ENCODE results near the gene ADAMTS17. TPM values are rescaled to one million over a fixed set of nuclear protein-coding genes. Genes with fewer than 3 reads are reported as not detected.

The ADAMTS17 gene
- total RNA-seq, 1 donor from 2014 or later = 1.5 TPM

DNA sequence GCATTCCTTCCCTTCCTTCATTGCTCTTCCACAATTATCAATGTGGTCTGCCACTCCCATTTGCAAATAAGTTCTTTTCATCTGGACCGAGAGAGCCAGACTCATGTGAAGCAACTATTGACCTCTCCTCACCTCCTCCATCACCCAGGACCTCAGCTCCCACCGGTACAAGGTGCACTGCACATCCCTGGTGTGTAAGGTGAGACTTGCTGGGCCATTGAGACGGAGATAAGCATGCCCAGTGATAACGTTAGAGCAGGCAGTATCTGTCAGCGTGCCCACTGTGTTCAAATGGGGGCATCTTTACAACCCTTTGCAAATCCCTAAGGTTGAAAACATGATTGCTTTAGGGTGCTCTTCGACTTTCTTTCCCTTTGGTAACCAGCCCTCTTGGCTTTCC lies 154.8 kb downstream of the ADAMTS17 start:
- Histone ChIP-seq H3K27me3 (no peaks in the 10 kb centered on the region), H3K4me1 (peaks cover 8% of the 10 kb centered on the region), H3K4me2 (no peak overlapping the region), H3F3A (ENCODE audit: low read depth) (no peaks in the 10 kb centered on the region), H3K36me3 (no peaks in the 10 kb centered on the region), H3K4me3 (no peak overlapping the region), H3K79me2 (ENCODE audit: low read depth) (no peaks in the 10 kb centered on the region), H3K9ac (no peak overlapping the region), H3K27ac (no peak overlapping the region), H3K9me3 (ENCODE audit: low read depth) (no peaks in the 10 kb centered on the region), H2AFZ (replicated peaks) (no peak overlapping the region), H4K20me1 (ENCODE audit: low read depth) (no peaks in the 10 kb centered on the region)
- DNase-seq (ENCODE audit: low spot score) = no peak
- no peaks in the 10 kb centered on the region for H3K36me3 Mint-ChIP-seq
- H3K27me3 Mint-ChIP-seq (ENCODE audit: insufficient read depth, low read depth) = peaks cover 4% of the 10 kb centered on the region
- H3K4me1 Mint-ChIP-seq = peaks cover 8% of the 10 kb centered on the region
- no peak overlapping the region for H3K27ac Mint-ChIP-seq
- no peaks in the 10 kb centered on the region for H3K9me3 Mint-ChIP-seq
- TF ChIP-seq EZH2 (IDR thresholded peaks at IDR 0.05) (no peak), EZH2phosphoT487 (IDR thresholded peaks at IDR 0.05) (no peak)
- TF ChIP-seq, protein P1, sequence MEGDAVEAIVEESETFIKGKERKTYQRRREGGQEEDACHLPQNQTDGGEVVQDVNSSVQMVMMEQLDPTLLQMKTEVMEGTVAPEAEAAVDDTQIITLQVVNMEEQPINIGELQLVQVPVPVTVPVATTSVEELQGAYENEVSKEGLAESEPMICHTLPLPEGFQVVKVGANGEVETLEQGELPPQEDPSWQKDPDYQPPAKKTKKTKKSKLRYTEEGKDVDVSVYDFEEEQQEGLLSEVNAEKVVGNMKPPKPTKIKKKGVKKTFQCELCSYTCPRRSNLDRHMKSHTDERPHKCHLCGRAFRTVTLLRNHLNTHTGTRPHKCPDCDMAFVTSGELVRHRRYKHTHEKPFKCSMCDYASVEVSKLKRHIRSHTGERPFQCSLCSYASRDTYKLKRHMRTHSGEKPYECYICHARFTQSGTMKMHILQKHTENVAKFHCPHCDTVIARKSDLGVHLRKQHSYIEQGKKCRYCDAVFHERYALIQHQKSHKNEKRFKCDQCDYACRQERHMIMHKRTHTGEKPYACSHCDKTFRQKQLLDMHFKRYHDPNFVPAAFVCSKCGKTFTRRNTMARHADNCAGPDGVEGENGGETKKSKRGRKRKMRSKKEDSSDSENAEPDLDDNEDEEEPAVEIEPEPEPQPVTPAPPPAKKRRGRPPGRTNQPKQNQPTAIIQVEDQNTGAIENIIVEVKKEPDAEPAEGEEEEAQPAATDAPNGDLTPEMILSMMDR (IDR thresholded peaks at IDR 0.05) = no peak
- no peak overlapping the region for H3K4me3 Mint-ChIP-seq

DNA sequence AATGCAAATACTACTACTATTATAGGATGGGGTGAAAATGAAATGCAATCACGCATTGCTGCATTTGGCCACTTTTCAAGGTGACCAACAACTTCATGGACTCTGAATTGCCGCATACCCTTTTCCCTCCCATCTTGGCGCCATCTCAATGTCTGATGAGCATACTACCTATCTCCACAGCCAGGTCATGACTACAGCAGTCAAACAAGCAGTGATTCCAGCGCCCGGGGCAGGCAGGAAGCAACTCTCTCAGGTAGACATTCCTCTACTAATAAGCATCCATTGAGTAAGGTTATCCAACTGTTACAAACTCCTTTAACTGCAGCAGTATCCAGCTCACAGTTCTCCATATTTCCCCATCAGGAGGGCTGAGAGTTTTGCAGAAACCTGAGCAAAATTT lies 155.4 kb downstream of the ADAMTS17 start:
- Histone ChIP-seq H3K79me2 (ENCODE audit: low read depth) (no peaks in the 10 kb centered on the region), H3K9ac (no peak overlapping the region), H3F3A (ENCODE audit: low read depth) (no peaks in the 10 kb centered on the region), H3K4me1 (peaks cover 5% of the 10 kb centered on the region), H4K20me1 (ENCODE audit: low read depth) (no peaks in the 10 kb centered on the region), H2AFZ (replicated peaks) (no peak overlapping the region), H3K27ac (no peak overlapping the region), H3K4me2 (no peak overlapping the region), H3K9me3 (ENCODE audit: low read depth) (no peaks in the 10 kb centered on the region), H3K27me3 (no peaks in the 10 kb centered on the region), H3K4me3 (no peak overlapping the region), H3K36me3 (no peaks in the 10 kb centered on the region)
- H3K9me3 Mint-ChIP-seq = no peaks in the 10 kb centered on the region
- H3K27me3 Mint-ChIP-seq (ENCODE audit: insufficient read depth, low read depth) = peaks cover 4% of the 10 kb centered on the region
- peaks cover 3% of the 10 kb centered on the region for H3K4me1 Mint-ChIP-seq
- H3K27ac Mint-ChIP-seq = peak overlapping the region; percentile 30
- TF ChIP-seq EZH2 (IDR thresholded peaks at IDR 0.05) (no peak), EZH2phosphoT487 (IDR thresholded peaks at IDR 0.05) (no peak)
- TF ChIP-seq, protein P1 (IDR thresholded peaks at IDR 0.05) = no peak
- H3K4me3 Mint-ChIP-seq = no peak overlapping the region
- H3K36me3 Mint-ChIP-seq = no peaks in the 10 kb centered on the region
- no peak for DNase-seq (ENCODE audit: low spot score)

- no peak for DNase-seq (ENCODE audit: low spot score)
- Histone ChIP-seq H3K27ac (no peak overlapping the region), H3K9me3 (ENCODE audit: low read depth) (no peaks in the 10 kb centered on the region), H3K36me3 (no peaks in the 10 kb centered on the region), H3K79me2 (ENCODE audit: low read depth) (no peaks in the 10 kb centered on the region), H2AFZ (replicated peaks) (no peak overlapping the region), H3K27me3 (no peaks in the 10 kb centered on the region), H3K9ac (no peak overlapping the region), H3K4me2 (no peak overlapping the region), H3K4me1 (no peaks in the 10 kb centered on the region), H3K4me3 (no peak overlapping the region), H4K20me1 (ENCODE audit: low read depth) (no peaks in the 10 kb centered on the region), H3F3A (ENCODE audit: low read depth) (no peaks in the 10 kb centered on the region)
- Mint-ChIP-seq H3K9me3 (no peaks in the 10 kb centered on the region), H3K4me1 (no peaks in the 10 kb centered on the region), H3K27ac (no peak overlapping the region), H3K36me3 (no peaks in the 10 kb centered on the region), H3K27me3 (ENCODE audit: insufficient read depth, low read depth) (peaks cover 4% of the 10 kb centered on the region), H3K4me3 (no peak overlapping the region)
- TF ChIP-seq EZH2phosphoT487 (IDR thresholded peaks at IDR 0.05) (no peak), EZH2 (IDR thresholded peaks at IDR 0.05) (no peak)
- TF ChIP-seq, protein P1 (IDR thresholded peaks at IDR 0.05) = no peak
Observed at GRCh38 chr15:100183921-100184495, 157.8 kb downstream of the ADAMTS17 start.

All from neural progenitor cell (in vitro differentiated cells).